Stimulated activated CD4-positive, alpha-beta T cell treated with anti-CD3 and anti-CD28 coated beads, Interleukin-15, amount 100 ng/mL, for 48 hours (primary cell): ENCODE data around the gene GGT6.

ENCODE experiments used
- DNase-seq, 2 donors: peaks; one replicate each; pipeline ENCODE4 v3.0.0-alpha.2; 2020; ENCODE audit warnings: low read depth in 2 of 2

GGT6 gene

DNA sequence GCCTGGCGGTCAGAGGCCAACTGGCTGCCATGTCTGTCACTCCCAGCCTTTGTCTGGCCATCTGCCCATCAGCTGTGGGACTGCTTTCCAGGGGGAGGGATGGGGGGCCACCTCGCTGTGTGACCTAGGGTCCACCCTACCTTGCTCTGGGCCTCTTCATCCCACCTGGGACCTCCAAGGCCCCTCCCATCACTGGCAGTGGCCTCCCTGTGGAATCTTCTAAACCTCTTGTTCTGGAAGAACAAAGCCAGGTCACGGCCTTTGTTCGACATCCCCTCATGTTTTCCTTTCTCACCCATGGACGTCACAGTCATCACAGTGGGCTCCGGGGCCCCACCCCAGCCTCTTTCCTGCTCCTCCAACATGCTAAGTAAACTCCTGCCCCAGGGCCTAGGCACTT, 37.7 kb downstream of the GGT6 start:
- no peak for DNase-seq

GRCh38 chr17:4520894-4521600, 39.3 kb downstream of the GGT6 start:
- DNase-seq: no peak

DNA sequence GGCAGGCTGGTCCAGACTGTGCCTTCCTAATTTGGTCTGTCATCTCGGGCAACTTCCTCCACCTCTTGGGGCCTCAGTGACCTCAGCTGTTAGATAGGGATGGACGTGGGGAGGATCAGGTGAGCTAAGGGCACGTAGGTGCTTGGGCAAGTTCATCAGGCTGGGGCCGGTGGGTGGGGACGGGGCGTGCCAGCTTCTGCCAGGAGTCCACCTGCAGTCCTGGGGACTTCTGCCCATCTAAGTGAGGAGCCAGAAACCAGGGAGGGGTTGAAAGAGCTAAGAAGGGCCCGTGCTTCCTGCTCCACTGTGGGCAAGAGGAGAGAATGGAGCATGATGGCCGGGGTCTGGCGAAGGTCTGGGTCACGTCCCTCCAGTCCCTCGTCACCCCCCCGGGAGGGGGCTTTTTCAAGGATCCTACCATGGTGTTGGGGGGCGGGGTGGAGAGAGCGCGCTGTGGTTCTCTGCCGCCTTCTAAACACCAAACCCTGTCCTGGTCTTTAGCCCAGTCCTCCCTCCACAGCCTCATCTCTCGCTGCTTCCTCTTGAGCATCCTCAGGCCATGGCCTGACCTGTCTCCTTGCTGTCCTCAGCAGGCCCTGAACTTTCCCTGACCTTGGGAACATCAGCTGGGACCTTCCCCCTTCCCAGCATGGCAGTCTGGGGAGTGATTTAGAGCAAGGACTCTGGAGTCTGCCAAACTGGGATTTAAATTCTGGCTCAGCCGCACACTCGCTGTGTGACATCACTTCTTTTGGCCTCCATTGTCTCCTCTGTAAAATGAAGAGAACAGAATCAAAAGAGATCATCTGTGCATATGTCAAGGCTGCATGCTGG, 40.1 kb downstream of the GGT6 start:
- DNase-seq: no peak

DNA sequence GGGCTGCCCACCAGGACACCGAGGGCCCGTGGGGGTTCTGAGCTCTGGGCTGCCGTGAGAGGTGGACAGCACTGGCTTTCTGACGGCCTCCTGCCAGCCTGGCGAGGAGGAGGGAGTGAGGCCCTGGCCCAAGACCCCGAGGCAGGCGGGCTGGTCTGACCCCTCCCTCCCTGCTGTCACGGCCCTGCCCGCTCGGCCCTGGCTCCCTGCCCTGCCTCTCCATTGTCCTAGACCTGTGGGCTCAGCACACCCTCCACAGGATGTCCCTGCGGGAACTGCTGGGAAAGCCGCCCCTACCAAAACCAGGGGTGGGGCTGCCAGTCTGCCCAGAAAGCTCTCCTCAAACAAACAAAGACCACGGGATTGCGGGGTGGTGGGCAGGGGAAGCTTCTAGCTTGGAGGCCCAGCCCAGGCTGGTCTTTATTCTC, 41.0 kb downstream of the GGT6 start:
- no peak for DNase-seq

- DNase-seq: no peak
Observed at GRCh38 chr17:4518901-4519300, 41.5 kb downstream of the GGT6 start.

DNA sequence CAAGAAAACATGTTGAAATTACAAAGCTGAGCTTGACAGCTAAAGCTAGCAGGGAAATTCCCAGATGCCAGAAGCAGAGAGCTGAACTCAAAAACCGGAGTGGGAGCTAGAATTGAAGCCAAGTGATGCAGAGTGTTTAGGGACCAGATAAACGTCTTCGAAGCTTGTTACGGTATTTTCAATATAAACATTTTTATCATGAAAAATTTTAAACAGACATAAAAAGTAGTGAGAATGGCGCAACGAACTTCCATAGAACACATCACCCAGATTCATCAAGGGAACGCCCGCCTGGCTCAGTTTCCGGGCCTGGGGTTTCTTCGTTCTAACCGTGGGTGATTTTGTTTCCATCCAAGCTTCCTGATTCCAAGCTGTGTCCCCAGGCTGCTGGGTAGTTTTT, 43.6 kb downstream of the GGT6 start:
- no peak for DNase-seq

- no peak for DNase-seq
Observed at GRCh38 chr17:4515501-4515900, 44.9 kb downstream of the GGT6 start.

DNA sequence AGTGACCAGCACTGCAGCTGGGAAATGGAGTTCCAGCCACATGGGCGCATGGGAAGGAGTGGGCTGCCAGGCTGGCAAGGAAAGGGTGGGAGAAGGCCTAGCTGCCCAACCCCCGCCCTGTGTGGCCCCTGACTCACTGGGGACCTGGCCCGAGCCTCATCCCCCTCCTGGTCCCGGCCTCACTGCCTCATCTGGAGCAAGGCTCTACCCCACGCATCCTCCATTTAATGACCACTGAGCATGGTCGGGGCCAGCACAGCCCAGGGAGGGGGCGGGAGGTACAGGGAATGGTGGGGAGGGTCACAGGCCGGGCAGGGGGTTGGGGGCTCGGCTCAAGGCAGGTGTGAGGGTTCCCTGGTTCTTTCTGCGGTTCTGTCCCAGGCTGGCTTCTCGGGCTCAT, 45.6 kb downstream of the GGT6 start:
- DNase-seq: no peak

- DNase-seq: no peak
Observed at GRCh38 chr17:4514206-4514605, 46.2 kb downstream of the GGT6 start.

- no peak for DNase-seq
Observed at GRCh38 chr17:4513113-4514032, 47.0 kb downstream of the GGT6 start.

DNA sequence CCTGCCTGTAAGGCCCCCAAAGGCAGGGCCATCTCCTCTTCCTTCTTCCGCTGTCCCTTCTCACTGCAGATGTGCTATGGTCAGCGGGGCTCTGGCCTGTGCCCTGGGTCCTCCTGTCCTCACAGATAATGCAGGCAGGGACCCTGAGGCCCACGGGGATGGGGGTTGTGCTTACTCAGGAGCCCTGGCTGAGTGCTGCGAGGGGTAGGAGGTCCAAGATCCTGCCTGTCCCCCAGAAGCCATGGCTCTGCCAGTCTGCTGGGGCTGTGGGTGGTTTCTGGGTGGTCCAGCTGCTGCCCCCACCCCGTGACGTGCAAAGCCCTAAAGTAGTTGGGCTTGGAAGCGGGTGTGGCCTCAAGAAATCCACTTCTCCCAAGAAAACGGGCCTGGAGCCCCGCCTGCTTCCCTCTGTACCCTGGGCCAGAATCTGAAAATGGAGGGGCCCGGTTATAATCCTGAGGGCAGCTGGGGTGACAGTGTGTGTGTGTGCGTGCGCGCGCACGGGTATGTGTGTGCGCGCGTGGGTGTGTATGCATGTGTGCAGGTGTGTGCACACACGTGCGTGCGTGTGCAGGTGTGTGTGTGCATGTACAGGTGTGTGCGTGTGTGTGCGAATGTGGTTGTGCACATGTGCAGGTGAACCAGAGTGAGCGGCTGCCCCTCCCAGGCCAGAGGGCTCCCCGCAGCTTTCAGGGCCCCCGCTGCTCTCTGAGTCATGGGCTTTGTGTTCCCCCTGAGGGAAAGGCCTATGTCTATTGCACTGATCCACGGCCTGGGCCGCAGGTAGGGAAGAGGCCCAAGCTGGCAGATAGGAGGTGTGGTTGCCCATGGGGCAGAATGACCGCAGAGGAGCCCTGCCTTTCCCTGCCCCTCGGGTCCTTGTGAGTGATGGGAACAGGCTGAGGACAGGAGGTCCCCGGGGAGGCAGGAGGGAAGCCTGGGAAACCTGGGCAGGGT, 47.9 kb downstream of the GGT6 start:
- no peak for DNase-seq

- no peak for DNase-seq
Observed at GRCh38 chr17:4511199-4511932, 49.0 kb downstream of the GGT6 start.

DNA sequence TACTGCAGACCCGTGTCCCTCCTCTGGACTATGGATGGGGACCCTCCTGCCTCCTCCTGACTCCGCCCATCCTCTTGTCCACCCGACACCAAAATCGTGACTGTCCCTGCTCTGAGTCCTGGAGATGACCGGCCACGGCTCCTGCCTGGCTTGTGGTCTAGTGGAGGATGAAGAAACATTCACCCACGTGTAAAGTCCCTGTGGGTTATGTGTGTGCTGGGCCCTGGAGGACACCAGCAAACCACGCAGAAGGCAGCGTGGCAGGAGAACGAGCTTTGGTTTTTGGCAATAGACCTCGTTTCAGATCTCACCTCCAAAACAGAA, 49.8 kb downstream of the GGT6 start:
- DNase-seq: no peak

DNA sequence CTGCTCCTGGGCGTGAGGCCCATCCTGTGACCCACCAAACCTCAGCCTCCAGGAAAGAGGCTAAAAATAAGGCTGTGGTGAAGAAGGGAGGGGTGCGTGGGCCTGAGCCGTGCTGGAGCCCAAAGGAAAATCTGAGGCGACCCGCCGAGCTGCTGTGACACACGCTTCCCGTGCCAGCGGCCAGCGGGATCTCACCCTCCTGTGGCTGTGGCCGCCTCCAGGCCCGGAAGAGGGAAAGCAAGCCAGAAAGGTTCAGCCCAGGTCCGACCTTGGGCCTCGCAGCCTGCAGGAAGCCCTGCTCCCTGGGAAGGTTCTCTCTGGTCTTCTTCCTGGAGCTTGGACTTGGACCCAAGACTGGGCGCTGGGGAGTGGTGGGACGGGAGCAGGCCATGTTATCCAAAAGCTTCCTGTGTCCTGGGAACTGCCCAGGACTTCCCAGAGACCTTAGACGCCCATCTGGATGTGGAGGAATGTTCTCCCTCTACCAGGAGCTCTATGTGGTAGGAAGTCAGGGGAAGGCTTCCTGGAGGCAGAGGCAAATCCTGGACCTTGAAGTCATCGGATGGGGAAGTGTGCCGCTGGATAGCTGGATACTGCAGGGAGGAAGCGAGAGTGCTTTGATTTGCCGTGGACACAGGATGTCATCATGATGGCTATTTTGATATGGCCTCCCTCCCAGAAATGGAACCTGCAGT, 50.3 kb downstream of the GGT6 start:
- DNase-seq: no peak

DNA sequence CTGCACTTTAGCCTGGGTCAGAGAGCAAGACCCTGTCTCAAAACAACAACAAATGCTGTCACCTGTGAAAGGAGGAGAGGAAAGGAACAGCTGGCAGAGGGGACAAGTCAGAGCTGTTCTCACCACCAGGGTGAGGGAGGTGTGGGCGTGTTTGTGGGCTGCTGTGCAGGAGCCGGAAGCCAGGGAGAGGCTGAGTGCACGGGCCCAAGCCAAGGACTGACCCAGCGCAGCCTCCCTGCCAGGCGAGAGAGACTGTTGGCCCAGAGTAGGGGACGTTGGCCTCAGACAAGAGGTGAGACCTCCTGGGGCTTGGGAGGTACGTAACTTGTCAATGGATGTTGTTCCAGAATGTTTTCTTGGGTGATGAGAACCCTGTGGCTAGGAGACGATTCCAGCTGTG, 51.0 kb downstream of the GGT6 start:
- peak in 1 of 2 donors; percentile 15 for DNase-seq

DNA sequence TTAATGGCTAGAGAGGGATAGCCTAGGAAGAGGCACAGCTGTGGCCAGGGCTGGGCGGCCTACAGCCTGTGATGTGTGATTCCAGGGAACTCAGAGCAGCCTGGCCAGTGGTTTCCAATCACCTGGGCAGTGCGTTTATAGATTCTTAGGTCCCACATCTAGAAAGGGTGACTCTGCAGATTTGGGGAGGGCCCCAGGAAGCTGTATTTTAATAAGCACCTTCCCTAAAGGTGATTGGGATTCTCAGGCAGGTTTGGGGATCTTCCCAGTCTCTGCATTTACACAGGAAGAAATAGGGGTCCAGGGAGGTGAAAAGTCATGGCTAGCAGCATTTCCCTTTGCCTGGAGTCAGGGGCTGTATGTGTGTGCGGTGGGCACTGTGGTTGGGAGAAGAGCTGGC, 52.2 kb downstream of the GGT6 start:
- DNase-seq: no peak

GRCh38 chr17:4507361-4508111, 52.8 kb downstream of the GGT6 start:
- no peak for DNase-seq
